ENCODE data around the gene KSR2.
"Not testable (repeated sequence)": the region's sequence is repeated elsewhere in the genome, so short reads cannot be mapped to it uniquely, and the experiment has no call there.

Gene KSR2

DNA sequence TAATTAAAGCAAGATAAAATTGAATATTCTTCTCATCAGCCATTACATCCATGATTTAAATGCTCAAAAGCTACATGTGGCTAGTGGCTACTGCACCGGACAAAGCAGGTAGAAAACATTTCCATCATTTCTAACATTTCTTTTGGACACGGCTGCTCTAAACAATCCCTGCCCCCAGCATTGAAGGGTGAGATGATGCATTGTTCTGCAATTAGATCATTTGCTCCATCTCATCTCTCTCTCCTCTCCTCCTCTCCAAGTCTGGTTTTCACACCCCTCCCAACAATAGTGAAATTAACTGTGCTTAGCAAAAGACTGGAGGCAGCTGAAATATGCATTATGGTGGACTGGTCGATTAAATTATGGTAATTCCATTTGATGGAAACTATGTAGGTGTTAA, 288.5 kb downstream of the KSR2 start:
- no peak for DNase-seq

DNA sequence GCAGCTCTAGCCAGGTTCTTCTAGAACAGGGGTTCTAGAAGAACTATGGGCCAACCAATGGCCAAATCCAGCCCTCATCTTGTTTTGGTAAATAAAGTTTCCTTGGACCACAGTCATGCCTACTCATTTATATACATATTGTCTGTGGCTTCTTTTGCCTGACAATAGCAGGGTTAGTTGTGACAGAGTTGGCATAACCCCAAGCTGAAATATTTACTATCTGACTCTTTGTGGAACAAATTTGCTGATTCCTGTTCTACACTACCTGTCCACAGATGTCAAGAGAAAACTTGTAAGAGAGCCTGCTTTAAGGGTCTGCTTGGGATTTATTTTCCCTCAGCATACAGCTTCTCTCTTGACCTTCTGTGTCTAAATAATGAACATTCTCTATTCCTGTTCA, 289.0 kb downstream of the KSR2 start:
- DNase-seq: no peak

- no peak for DNase-seq
Observed at GRCh38 chr12:117674763-117675162, 294.0 kb downstream of the KSR2 start.

DNA sequence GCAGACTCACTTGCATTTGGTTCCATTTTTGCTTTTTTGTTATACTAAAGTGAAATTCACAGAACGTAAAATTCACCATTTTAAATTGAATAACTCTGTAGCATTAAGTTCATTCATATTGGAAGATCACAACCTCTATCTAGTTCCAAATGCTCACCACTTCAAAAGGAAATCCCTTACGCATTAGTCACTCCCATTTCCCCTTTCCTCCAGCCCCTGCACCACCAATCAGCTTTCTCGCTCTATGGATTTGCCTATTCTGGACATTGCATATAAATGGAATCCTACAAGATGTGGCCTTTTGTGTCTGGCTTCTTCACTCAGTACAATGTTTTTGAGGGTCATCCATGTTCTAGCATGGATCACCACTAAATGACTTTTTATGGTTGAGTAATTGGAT, 294.5 kb downstream of the KSR2 start:
- no peak for DNase-seq

DNA sequence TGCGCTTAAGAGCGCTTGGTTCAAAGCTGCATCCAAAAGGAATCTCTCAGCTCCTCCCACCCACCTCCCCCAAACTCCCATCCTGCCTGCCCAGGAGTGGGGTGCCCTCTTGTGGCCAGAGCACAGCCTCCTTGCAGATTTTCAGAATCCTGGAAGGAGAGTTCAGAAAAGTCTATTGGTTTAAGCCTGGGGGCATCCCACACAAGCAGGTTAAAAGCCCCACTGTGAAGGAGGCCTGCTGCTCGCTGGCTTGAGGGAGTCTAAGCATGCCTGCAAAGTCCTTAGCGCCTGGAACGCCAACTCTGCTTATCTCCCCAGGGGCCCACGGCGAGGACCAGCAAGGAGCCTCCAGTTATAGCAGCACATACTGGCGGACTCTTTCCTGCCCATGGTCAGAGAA, 297.1 kb downstream of the KSR2 start:
- no peak for DNase-seq

DNA sequence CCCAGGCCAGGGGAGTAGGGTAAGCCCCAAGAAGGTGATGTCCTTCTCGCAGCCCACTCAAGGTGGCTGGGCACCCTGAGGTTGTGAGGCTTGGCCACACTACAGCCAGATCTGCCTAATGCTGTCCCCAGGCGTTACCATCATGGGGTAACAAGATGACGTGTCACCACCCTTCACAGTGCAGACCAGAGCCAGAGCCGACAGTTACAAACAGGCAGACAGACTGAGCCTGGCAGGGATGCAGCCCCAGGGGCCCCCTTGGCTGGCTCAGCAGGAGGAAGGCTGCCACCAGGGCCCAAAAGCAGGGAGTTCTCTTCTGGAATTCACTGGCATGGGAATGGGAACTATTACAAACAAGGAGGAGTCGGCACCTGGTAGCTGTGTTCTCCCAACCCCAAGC, 304.6 kb downstream of the KSR2 start:
- DNase-seq: no peak

DNA sequence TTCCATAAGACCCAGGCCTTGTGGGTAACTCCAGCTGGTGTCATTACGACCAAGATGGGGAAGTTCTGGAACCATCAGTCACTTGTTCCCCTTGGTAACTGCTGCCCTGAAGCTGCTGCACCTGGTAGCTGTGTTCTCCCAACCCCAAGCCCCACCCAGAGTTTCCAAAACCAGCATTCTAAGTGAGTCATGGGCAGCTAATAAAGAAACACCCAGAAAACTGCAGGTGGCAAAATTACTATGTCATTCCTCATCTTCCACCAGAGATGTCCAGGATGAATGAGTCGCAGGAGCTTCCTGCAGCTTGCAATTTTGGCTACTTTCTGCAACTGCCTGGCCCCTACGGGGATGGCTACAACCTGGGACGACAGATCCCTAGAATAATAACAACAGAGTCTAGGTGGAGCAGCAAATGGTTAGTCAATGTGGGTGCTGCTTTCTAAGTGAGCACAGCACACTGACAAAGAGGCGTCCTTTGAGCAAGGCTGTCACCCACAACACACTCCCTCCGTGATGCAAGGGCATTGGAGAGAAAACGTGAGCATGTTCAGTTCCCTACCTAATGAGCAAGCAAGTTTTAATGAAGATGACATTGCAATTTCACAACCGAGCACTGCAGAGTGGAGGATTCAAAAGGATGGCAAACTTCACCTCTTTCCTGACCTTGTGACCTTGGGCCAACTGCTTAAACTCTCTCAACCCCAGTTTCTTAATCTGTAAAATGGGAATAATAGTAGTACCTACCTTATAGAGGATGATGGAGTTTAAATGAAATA, 306.0 kb downstream of the KSR2 start:
- no peak for DNase-seq

DNA sequence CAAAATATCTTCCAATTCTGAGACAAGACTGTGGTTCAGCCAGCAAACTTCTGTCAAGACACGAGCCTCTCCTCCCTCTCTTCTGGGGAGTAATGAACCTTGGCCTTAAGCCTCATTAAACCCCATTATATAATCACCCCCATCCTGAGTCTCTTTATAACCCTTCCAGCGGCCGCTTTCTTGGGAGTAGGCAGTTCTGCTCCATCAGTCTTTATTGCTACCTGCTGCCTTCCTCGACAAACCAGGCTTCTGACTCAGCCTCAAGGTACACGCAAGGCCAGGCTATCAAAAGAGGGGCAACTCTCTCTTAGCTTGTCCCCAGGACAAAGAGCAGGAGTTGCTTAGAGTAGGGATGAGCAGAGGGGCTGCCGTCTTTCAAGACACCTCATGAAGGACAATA, 306.6 kb downstream of the KSR2 start:
- no peak for DNase-seq

- DNase-seq: no peak
Observed at GRCh38 chr12:117661471-117661870, 307.3 kb downstream of the KSR2 start.

GRCh38 chr12:117660896-117661295, 307.9 kb downstream of the KSR2 start:
- DNase-seq: no peak

DNA sequence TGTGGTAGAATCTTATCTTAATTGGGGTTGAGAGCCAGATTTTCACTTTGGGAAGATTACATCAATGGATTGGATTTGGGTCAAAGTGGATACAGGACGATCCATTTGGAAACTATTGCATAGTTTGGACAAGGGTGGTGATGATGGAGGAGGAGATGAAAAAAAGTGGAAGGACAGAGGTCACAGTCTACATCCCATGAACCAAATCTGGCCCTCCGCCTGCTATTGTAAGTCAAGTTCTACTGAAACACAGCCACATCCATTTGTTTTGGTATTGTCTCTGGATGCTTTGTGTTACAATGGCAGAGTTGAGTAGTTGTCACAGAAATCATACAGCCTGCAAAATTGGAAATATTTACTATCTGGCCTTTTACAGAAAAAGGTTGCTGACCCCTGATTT, 310.6 kb downstream of the KSR2 start:
- no peak for DNase-seq

GRCh38 chr12:117649796-117650195, 319.0 kb downstream of the KSR2 start:
- no peak for DNase-seq

DNA sequence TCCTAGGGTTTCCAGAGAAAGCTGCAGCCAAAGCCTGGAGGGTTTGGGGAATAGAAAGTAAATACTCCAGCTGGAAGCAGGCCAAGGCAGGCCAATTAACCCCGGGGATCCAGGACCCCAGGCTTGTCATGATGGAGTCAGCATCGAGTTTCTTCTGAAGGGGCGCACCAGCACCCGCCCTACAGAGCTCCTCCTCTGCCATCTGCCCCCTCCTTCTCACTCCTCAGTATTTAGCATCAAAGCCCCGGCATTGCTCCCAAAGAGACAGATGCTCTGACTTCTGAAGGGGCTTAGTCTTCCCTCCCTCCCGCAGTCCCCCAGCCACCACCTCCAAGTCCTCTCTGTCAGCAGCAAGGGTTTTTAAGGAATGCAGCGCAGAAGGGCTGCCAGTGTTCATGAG, 322.3 kb downstream of the KSR2 start:
- no peak for DNase-seq

- no peak for DNase-seq
Observed at GRCh38 chr12:117645473-117645872, 323.3 kb downstream of the KSR2 start.

GRCh38 chr12:117643971-117644370, 324.8 kb downstream of the KSR2 start:
- no peak for DNase-seq

- DNase-seq: no peak
Observed at GRCh38 chr12:117641885-117642284, 326.9 kb downstream of the KSR2 start.

DNA sequence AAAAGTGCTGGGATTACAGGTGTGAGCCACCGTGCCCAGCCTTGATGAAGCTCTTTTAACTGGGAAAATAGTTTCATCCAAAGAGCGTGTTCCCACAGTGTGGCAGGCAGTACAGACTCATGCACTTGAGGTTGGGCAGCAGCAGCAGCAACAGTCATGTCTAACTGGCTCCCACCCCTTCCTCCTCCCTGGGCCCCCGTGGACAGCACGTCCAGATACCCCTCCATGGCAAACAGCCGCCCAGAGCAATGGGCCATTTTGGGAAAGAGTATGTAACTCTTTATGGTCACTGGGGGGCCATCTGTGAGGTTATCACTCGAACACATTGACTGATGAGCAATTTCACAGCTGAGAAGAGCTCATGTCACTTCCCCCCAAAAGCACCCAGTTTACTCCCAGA, 328.3 kb downstream of the KSR2 start:
- DNase-seq: no peak

DNA sequence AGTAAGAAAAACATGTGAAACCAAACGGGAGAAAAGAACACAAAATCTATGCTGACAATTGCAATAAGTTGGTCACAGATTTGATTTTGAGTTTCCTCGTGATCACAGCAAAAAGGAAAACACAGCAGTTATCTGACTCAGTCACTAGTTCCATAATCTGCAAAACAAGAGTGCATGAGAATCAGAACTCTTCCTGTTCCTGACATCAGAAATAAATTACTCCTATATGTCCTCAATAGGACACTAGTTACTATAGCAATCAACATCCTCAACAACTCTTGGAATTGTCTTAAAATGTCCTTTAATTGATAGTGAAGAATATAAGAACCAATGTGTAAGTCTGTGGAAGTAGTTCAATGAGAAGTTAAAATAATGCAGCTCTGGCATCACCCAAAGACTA, 339.3 kb downstream of the KSR2 start:
- DNase-seq: no peak

GRCh38 chr12:117628711-117629110, 340.1 kb downstream of the KSR2 start:
- DNase-seq: not testable (repeated sequence)

DNA sequence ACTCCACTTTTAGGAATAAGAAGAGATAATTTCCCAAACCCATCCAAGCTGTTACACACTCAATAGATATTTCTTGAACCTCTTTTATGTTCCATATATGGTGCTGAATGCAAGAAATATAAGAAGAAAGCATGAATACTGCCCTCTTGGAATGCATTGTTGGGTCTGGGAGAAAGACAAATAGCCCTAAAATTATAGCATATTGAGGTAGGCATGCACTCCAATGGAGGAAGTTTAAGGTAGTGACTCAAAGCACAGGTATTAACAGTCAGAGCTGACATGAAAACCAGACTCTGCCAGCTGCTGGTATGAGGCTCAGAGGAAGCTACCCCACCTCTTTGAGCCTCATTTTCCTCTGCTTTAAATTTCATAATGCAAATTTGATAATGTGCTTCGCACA, 346.0 kb downstream of the KSR2 start:
- no peak for DNase-seq

DNA sequence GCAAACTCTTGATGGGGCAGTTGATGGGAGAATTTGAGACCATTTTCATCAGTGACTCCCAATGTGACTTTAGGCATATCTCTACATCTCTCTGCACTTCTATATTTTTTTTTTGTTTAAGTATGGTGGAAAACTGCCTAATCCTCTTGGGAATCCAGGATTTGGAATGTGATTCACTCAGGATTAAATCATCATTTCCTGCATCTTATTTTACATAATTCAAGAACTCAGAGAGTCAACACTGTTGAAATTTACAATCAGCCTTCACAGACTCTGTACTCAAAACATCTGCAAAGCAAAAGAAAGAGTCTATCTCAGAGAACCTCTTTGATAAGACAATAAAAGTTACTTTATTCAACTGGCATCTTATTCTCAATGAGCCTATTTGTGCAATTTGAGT, 346.7 kb downstream of the KSR2 start:
- no peak for DNase-seq

GRCh38 chr12:117607778-117608177, 361.0 kb downstream of the KSR2 start:
- DNase-seq: no peak

- no peak for DNase-seq
Observed at GRCh38 chr12:117606945-117607344, 361.8 kb downstream of the KSR2 start.

DNA sequence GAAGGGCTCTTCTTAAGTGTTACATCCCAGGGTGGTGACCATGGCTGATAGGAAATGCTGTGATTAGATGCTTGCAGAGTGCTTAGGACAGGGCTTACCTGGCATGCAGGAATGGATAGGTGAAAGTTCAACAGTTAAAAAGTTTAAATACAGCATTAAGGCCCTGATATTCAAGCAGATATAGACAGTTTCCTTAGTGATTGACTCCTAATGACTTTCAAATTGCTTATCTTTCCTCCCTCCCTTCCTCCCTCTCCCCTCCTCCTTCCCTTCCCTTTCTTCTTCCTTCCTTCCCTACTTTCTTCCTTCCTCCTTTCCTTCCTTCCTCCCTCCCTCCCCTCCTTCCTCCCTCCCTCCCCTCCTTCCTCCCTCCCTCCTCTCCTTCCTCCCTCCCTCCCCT, 362.8 kb downstream of the KSR2 start:
- DNase-seq: no peak

DNA sequence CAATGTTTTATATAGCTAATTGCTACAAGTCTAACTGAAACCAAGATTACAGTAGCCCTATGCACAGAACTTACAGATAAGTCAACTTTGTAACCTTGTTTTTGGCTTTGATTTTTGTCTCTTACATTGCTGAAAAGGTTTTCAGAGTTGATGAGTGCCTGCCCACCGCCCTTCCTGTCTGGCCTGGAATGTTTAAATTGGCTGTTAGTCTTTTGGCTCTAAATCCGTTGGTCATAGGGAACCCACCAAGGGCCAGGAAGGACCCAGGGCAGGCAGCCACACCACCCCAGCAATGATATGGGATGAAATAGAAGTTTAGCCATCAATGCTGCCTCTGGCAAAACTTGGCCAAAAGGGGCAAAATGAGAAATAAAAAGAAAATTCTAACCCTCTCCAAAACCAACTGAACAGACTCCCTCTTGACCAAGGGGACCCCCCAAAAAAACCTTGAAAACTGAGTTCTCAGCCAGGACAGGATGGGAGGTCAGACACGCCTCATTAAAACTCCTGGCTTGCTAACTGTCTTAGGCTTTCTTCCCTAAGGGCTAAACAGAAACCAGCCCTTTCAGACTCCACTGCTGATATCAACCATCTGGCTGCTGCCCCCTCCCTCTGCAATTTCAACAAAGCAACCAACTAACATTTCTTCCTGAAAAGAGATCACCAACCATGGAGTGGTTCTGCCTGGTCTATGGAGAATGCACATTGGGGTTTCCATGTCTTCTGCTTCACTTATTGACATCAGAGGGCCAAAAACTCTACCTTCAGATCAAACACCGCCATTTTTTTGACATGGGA, 365.3 kb downstream of the KSR2 start:
- DNase-seq: no peak

All from activated gamma-delta T cell treated with Interleukin-2 at 50 U/mL for 16 hours (primary cell).